ENCODE measurements around the gene MROH2A. TPM values are rescaled to one million over a fixed set of nuclear protein-coding genes. Genes with fewer than 3 reads are reported as not detected.
"Not testable (repeated sequence)": the region's sequence is repeated elsewhere in the genome, so short reads cannot be mapped to it uniquely, and the experiment has no call there.

MROH2A gene, protein sequence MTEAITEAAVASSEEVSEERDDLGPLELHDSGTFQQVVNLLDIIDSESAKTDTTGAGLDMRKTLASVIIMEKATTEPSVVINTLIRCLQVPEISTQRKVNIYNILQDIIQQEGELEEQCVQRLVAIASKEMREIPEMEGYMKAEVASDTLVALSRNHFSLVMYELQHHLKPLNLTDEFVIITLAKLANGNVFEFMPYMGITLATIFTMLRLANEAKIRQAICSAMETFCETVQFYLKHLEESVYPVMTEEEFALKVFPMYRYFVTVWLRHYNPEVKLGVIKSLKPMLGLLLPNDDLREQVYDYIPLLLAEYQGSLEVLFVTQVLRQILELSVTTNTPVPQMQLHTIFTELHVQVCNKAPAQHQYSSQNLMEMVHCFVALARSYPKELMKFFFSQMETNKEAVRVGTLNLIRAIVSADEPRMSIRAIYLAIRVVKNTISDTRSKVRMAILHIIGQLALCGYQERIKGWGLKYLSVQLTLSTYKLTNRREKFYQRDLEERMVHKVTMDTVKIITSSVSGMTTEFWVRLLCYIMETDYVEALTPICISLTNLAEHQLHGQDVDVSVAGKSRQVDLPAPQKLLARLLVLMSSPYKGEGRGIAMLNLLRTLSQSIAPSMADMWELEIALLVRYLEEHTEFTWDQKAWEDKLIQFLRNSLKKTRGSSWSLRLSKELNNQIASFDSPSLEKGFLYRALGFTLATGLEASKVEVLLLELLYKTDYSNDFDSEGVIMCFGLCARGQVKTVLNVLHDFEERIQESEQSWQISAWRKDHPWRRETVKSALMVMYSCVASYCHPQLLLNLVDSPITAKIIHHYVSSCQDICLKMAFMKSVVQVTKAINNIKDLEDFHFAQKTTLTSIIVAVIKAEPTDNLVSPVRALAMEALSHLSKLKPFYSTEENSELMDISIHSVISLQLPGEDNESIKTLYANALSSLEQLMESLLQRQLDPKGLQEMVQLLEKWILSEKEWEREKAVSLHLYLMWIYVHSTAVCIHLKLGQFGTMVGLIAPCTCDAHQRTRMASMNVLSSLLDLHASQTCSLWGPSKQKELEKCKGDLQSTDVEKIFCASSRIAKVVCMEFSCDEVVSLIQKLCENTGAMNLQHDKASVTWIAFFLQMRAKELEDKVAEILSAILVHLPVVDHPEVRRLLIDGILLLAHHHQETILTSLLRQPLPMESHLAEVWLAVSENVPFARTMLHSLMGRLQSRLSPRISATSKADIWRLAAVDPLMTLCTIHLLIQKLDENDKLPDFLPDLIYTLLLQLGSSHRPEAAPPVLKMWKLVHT (N-terminal part only)
- not detected for total RNA-seq

DNA sequence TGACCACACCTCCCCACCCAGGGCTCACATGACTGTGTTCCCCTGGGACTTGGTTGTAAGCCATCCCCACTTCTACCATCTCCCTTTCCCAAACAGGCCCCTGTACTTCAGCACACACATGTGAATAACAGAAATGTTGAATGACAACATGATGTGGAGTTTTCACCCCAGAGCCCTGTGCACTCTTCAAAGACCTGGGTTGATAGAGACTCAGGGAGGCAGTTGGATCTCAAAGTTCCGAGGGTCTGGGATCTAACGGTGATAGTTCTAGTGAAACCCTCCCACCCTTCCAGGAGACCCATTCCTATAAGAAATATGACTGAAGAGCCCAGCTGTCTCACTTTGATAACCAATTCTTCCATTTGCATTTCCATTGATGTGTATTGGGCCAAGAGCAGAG, at the start of gene MROH2A:
TSS of gene MROH2A (plus strand) at position 301 of the 400 bp plus-strand sequence. CDS start 1,029 bp downstream, outside the sequence.
- intact Hi-C loops (cut with DNase I), result no loop called here
- WGBS, result 88% methylated on average over 2 of the region's 2 CpGs

GRCh38 chr2:233728723-233729301, 49.3 kb upstream of the MROH2A start, which contains the start of gene UGT1A3:
TSS of gene UGT1A3 (plus strand) at chr2:233729042. CDS start at chr2:233729127, 85 bp downstream.
- no peak within 1 kb of the TSS for H3K27ac ChIP-seq (replicated peaks in 1 of 4)
- no peaks in the 10 kb centered on the region for H3K36me3 ChIP-seq
- intact Hi-C loops (cut with DNase I), result no loop called here
- 87% methylated on average over 8 of the region's 8 CpGs for WGBS
- DNase-seq (ENCODE audit: extremely low spot score), result no peak
- TF ChIP-seq POLR2AphosphoS5 (IDR thresholded peaks at IDR 0.05) (no peak), POLR2A (IDR thresholded peaks at IDR 0.05; ENCODE audit: low read depth) (no peak), EP300 (IDR thresholded peaks at IDR 0.05) (no peak)
- TF ChIP-seq, protein P1, sequence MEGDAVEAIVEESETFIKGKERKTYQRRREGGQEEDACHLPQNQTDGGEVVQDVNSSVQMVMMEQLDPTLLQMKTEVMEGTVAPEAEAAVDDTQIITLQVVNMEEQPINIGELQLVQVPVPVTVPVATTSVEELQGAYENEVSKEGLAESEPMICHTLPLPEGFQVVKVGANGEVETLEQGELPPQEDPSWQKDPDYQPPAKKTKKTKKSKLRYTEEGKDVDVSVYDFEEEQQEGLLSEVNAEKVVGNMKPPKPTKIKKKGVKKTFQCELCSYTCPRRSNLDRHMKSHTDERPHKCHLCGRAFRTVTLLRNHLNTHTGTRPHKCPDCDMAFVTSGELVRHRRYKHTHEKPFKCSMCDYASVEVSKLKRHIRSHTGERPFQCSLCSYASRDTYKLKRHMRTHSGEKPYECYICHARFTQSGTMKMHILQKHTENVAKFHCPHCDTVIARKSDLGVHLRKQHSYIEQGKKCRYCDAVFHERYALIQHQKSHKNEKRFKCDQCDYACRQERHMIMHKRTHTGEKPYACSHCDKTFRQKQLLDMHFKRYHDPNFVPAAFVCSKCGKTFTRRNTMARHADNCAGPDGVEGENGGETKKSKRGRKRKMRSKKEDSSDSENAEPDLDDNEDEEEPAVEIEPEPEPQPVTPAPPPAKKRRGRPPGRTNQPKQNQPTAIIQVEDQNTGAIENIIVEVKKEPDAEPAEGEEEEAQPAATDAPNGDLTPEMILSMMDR (IDR thresholded peaks at IDR 0.05), result no peak
- H3K4me3 ChIP-seq, result no peak within 1 kb of the TSS
- no peaks in the 10 kb centered on the region for H3K4me1 ChIP-seq
- peaks cover 0 to 10% (median 0%) of the 10 kb centered on the region in 4 donors for H3K27me3 ChIP-seq
- no peaks in the 10 kb centered on the region for H3K9me3 ChIP-seq

More for the DNA sequence above, at the start of gene MROH2A:
- no peaks in the 10 kb centered on the region for H3K36me3 ChIP-seq
- no peak within 1 kb of the TSS for H3K27ac ChIP-seq (replicated peaks in 1 of 4)
- TF ChIP-seq POLR2AphosphoS5 (IDR thresholded peaks at IDR 0.05) (no peak), EP300 (IDR thresholded peaks at IDR 0.05) (no peak), POLR2A (IDR thresholded peaks at IDR 0.05; ENCODE audit: low read depth) (no peak)
- no peaks in the 10 kb centered on the region for H3K4me1 ChIP-seq
- H3K9me3 ChIP-seq, result peaks cover 0 to 10% (median 3%) of the 10 kb centered on the region in 4 donors
- no peaks in the 10 kb centered on the region for H3K27me3 ChIP-seq
- H3K4me3 ChIP-seq, result no peak within 1 kb of the TSS
- peak; percentile 53 for DNase-seq (ENCODE audit: extremely low spot score)

GRCh38 chr2:233736868-233737653, 41.1 kb upstream of the MROH2A start:
- intact Hi-C loops (cut with DNase I); H3K27me3 ChIP-seq; DNase-seq (ENCODE audit: extremely low spot score); H3K27ac ChIP-seq (replicated peaks in 1 of 4); H3K9me3 ChIP-seq; H3K4me3 ChIP-seq; H3K36me3 ChIP-seq; H3K4me1 ChIP-seq: not testable (repeated sequence)
- 84% methylated on average over 13 of the region's 14 CpGs for WGBS

GRCh38 chr2:233740870-233741269, 37.3 kb upstream of the MROH2A start:
- H3K27ac ChIP-seq (replicated peaks in 1 of 4), result no peak overlapping the region
- H3K4me1 ChIP-seq, result no peaks in the 10 kb centered on the region
- no peaks in the 10 kb centered on the region for H3K9me3 ChIP-seq
- no peak for DNase-seq (ENCODE audit: extremely low spot score)
- 59% methylated on average over 2 of the region's 2 CpGs for WGBS
- H3K27me3 ChIP-seq, result peaks cover 0 to 9% (median 0%) of the 10 kb centered on the region in 4 donors
- intact Hi-C loops (cut with DNase I), result no loop called here
- no peaks in the 10 kb centered on the region for H3K36me3 ChIP-seq
- no peak for TF ChIP-seq POLR2A (IDR thresholded peaks at IDR 0.05; ENCODE audit: low read depth)
- no peak for TF ChIP-seq POLR2AphosphoS5 (IDR thresholded peaks at IDR 0.05)
- TF ChIP-seq EP300 (IDR thresholded peaks at IDR 0.05), result no peak
- TF ChIP-seq, protein P1 (IDR thresholded peaks at IDR 0.05), result no peak
- no peak overlapping the region for H3K4me3 ChIP-seq
